HG03108 (cell line): ENCODE measurements around the gene DPH6.

Source experiments
- ATAC-seq: cut with Tn5 transposase; IDR thresholded peaks from one replicate; pipeline ENCODE4 v1.9.1; 2021; ENCODE audit warnings: moderate library complexity; ENCODE audit not compliant: unreplicated experiment

Gene DPH6

GRCh38 chr15:35545316-35545823, 595 bp downstream of the DPH6 start:
- ATAC-seq, result peak; percentile 24

GRCh38 chr15:35540885-35541284, 5.1 kb downstream of the DPH6 start:
- ATAC-seq, result no peak

GRCh38 chr15:35540021-35540420, 5.9 kb downstream of the DPH6 start:
- ATAC-seq, result no peak

GRCh38 chr15:35535365-35535916, 10.5 kb downstream of the DPH6 start:
- no peak for ATAC-seq

- ATAC-seq, result no peak
Measured at GRCh38 chr15:35533130-35534110, 12.5 kb downstream of the DPH6 start.

- ATAC-seq, result no peak
Measured at GRCh38 chr15:35530698-35531097, 15.3 kb downstream of the DPH6 start.

GRCh38 chr15:35529784-35530183, 16.2 kb downstream of the DPH6 start:
- no peak for ATAC-seq

- no peak for ATAC-seq
Measured at GRCh38 chr15:35522061-35522460, 23.9 kb downstream of the DPH6 start.

- peak; percentile 70 for ATAC-seq
Measured at GRCh38 chr15:35519541-35520149, 26.3 kb downstream of the DPH6 start.

- no peak for ATAC-seq
Measured at GRCh38 chr15:35519052-35519451, 26.9 kb downstream of the DPH6 start.

GRCh38 chr15:35514759-35515158, 31.2 kb downstream of the DPH6 start:
- no peak for ATAC-seq

GRCh38 chr15:35507932-35508638, 37.9 kb downstream of the DPH6 start:
- no peak for ATAC-seq

- no peak for ATAC-seq
Measured at GRCh38 chr15:35506272-35506870, 39.6 kb downstream of the DPH6 start.

- no peak for ATAC-seq
Measured at GRCh38 chr15:35505809-35506208, 40.2 kb downstream of the DPH6 start.

GRCh38 chr15:35505141-35505540, 40.8 kb downstream of the DPH6 start:
- no peak for ATAC-seq

GRCh38 chr15:35499723-35500122, 46.2 kb downstream of the DPH6 start:
- no peak for ATAC-seq

GRCh38 chr15:35496585-35496984, 49.4 kb downstream of the DPH6 start:
- peak; percentile 96 for ATAC-seq

GRCh38 chr15:35495080-35495479, 50.9 kb downstream of the DPH6 start:
- ATAC-seq, result no peak

GRCh38 chr15:35491999-35492398, 54.0 kb downstream of the DPH6 start:
- ATAC-seq, result no peak

GRCh38 chr15:35491173-35491572, 54.8 kb downstream of the DPH6 start:
- no peak for ATAC-seq

- no peak for ATAC-seq
Measured at GRCh38 chr15:35490511-35490910, 55.5 kb downstream of the DPH6 start.
